GM12878 (cell line): Measurements from ENCODE around the gene COQ8B. TPM values are rescaled to one million over a fixed set of nuclear protein-coding genes. Genes with fewer than 3 reads are reported as not detected.

Source experiments
- ATAC-seq: fragments of 200-7000 bp; cut with Tn5 transposase; 3 replicates; pipeline ENCODE4 v1.9.1; 2020; ENCODE audit warnings: mild to moderate bottlenecking, moderate library complexity
- BruUV-seq: library from RNA; stranded (reverse); fragments of 400-500 nt; replicated peaks from 2 replicates; lab custom pipeline; 2021; lab: Mats Ljungman, UMichigan
- CTCF ChIA-PET: fragments of 300-600 bp; sonication (Branson Sonifier 250); formaldehyde crosslinking; extraction: SDS; loops from one replicate; lab custom pipeline; 2021; ENCODE audit warnings: inconsistent platforms; lab: Yijun Ruan, JAX
- POLR2A ChIA-PET: fragments of 350-600 bp; formaldehyde crosslinking; extraction: SDS; loops from one replicate; lab custom pipeline; 2021; ENCODE audit warnings: inconsistent platforms; lab: Charles Lee
- RAD21 ChIA-PET: fragments of 300-600 bp; sonication (Branson Sonifier 250); formaldehyde crosslinking; loops from one replicate; lab custom pipeline; 2023; ENCODE audit warnings: antibody characterized with exemption; ENCODE audit not compliant: unreplicated experiment; lab: Charles Lee
- SMC1A ChIA-PET: fragments of 300-600 bp; sonication (Branson Sonifier 250); formaldehyde crosslinking; loops from one replicate; lab custom pipeline; 2023; ENCODE audit not compliant: unreplicated experiment, uncharacterized antibody; lab: Charles Lee
- DNase-seq: peaks from one replicate; pipeline ENCODE4 v3.0.0-alpha.2; 2011; ENCODE audit warnings: low read depth, low spot score
- FAIRE-seq: peaks from 3 replicates; lab custom pipeline; 2011; peaks lifted over from hg19 to GRCh38; lab: Jason Lieb, UNC
- H2AFZ ChIP-seq: 2 replicates; pipeline ENCODE4 v1.6.0; 2011; ENCODE audit warnings: low read depth, low read length, control low read depth; ENCODE audit not compliant: control insufficient read depth
- H3K27ac ChIP-seq: 2 replicates; pipeline ENCODE4 v1.5.1; 2011; ENCODE audit warnings: control low read depth; ENCODE audit not compliant: control insufficient read depth, insufficient read depth
- H3K27me3 ChIP-seq, 2 experiments: replicated peaks in 1 of 2; 2 replicates each; pipeline versions ENCODE4 v1.6.0 to v1.6.1; 2011; ENCODE audit warnings: low read length in 1 of 2; ENCODE audit not compliant: control insufficient read depth in 2 of 2, insufficient read depth in 2 of 2
- H3K36me3 ChIP-seq, 2 experiments: 2 replicates each; pipeline ENCODE4 v1.5.1; 2011; ENCODE audit warnings: low read length in 1 of 2; ENCODE audit not compliant: control insufficient read depth in 2 of 2, insufficient read depth in 2 of 2
- H3K4me1 ChIP-seq: 2 replicates; pipeline ENCODE4 v1.6.1; 2011; ENCODE audit warnings: mild to moderate bottlenecking, low read length, moderate library complexity, mixed read lengths; ENCODE audit not compliant: control insufficient read depth, insufficient read depth
- H3K4me2 ChIP-seq: 2 replicates; pipeline ENCODE4 v1.6.0; 2011; ENCODE audit warnings: control low read depth; ENCODE audit not compliant: control insufficient read depth, insufficient read depth
- H3K4me3 ChIP-seq: fragments of 200-600 bp; sonication (generic); 2 replicates; pipeline ENCODE4 v1.5.1; 2016
- H3K79me2 ChIP-seq: 2 replicates; pipeline ENCODE4 v1.6.0; 2011; ENCODE audit warnings: low read length; ENCODE audit not compliant: control insufficient read depth, insufficient read depth
- H3K9ac ChIP-seq: 2 replicates; pipeline ENCODE4 v1.8.0; 2011; ENCODE audit warnings: low read length, control low read depth, mixed read lengths; ENCODE audit not compliant: control insufficient read depth, insufficient read depth
- H3K9me3 ChIP-seq: replicated peaks from 3 replicates; pipeline ENCODE4 v1.5.1; 2011; ENCODE audit warnings: mild to moderate bottlenecking, low read length; ENCODE audit not compliant: control insufficient read depth, insufficient read depth
- H4K20me1 ChIP-seq: 2 replicates; pipeline ENCODE4 v1.6.0; 2011; ENCODE audit not compliant: control insufficient read depth, insufficient read depth
- CHD1 ChIP-seq: IDR thresholded peaks from 2 replicates; pipeline ENCODE4 v1.6.1; 2012; ENCODE audit warnings: low read depth, low read length, improper control_type of control experiment
- ESRRA ChIP-seq: IDR thresholded peaks from 2 replicates; pipeline ENCODE4 v1.6.1; 2012; ENCODE audit warnings: mild to moderate bottlenecking, low read length, improper control_type of control experiment
- IRF4 ChIP-seq: IDR thresholded peaks from 2 replicates; pipeline ENCODE4 v1.6.1; 2011; ENCODE audit warnings: low read depth, low read length
- SMARCA5 ChIP-seq: fragments of 450-650 bp; IDR thresholded peaks from 2 replicates; pipeline ENCODE4 v1.6.1; 2017; ENCODE audit warnings: mild to moderate bottlenecking
- TCF7 ChIP-seq: IDR thresholded peaks from 2 replicates; pipeline ENCODE4 v1.6.1; 2014; ENCODE audit warnings: antibody characterized with exemption, borderline replicate concordance
- ZNF24 ChIP-seq: fragments of 450-650 bp; IDR thresholded peaks from 2 replicates; pipeline ENCODE4 v1.6.1; 2017; ENCODE audit warnings: antibody characterized with exemption, mild to moderate bottlenecking
- WGBS: methylation state at CpG from one replicate; pipeline ENCODE4 v1.1.6; 2016; ENCODE audit warnings: low lambda C conversion rate; ENCODE audit not compliant: insufficient replicate concordance, insufficient coverage; ENCODE audit errors: missing lambda C conversion rate; 5-methylcytosine and 5-hydroxymethylcytosine counted together
- in situ Hi-C: fragments of 300-500 bp; cut with MboI; formaldehyde crosslinking; loops from 9 replicates; pipeline ENCODE4 v1.14.3; 2018; ENCODE audit warnings: mixed read lengths
- intact Hi-C: fragments of 100-400 bp; cut with micrococcal nuclease; formaldehyde crosslinking; loops from one replicate; pipeline ENCODE4 v1.14.2; 2022; ENCODE audit not compliant: unreplicated experiment
- polyA plus RNA-seq, 11 experiments: library from polyadenylated mRNA; depleted of rRNA in 4 of 11; unstranded in 6 of 11; stranded (reverse) in 5 of 11; fragments of >200 nt; fragmentation: Nextera tagmentation in 4 of 11; fragmentation: Illumina TruSeq in 1 of 11; extraction: Ambion mirVana in 4 of 11; extraction: Trizol in 1 of 11; gene quantifications; 1 replicate in 1 of 11; 2 replicates in 10 of 11; pipeline versions ENCODE4 v1.2.1 to v1.2.3, GENCODE V29; 2011 to 2016; ENCODE audit warnings: inconsistent platforms in 2 of 11, missing spikeins in 2 of 11, low read depth in 1 of 11
- total RNA-seq, 4 experiments: library from RNA; depleted of rRNA in 3 of 4; stranded (reverse); fragments of >200 nt in 3 of 4; fragmentation: Illumina TruSeq in 1 of 4; extraction: Trizol in 1 of 4; gene quantifications; 2 replicates each; pipeline versions ENCODE4 v1.2.1 to v1.2.3, GENCODE V29; 2013 to 2021
- TF ChIP-seq, protein P1 (sequence below): fragments of 450-650 bp; IDR thresholded peaks from 2 replicates; pipeline ENCODE4 v1.6.1; 2018; ENCODE audit warnings: borderline replicate concordance, mild to moderate bottlenecking; ENCODE audit not compliant: partially characterized antibody
- TF ChIP-seq, protein P2 (sequence below): IDR thresholded peaks from 2 replicates; pipeline ENCODE4 v1.6.1; 2011; ENCODE audit warnings: borderline replicate concordance, low read depth, mild to moderate bottlenecking, moderate library complexity, low read length; ENCODE audit not compliant: insufficient read depth, poor library complexity, severe bottlenecking

Gene COQ8B
- total and polyA plus RNA-seq, 10 of the 15 experiments (the other 5 are each of a cell fraction or from before 2014, with no cell fraction given), result 0.39 to 37.1 (median 16.8) TPM

GRCh38 chr19:40721936-40722661, 5.4 kb upstream of the COQ8B start:
- Histone ChIP-seq H3K4me3 (no peak overlapping the region), H3K9ac (no peak overlapping the region), H3K27ac (no peak overlapping the region), H3K9me3 (no peaks in the 10 kb centered on the region), H4K20me1 (no peaks in the 10 kb centered on the region), H3K4me1 (peaks cover 13% of the 10 kb centered on the region), H3K4me2 (no peak overlapping the region), H3K36me3 (no peaks in the 10 kb centered on the region; a peak in 2 of 4 replicates), H3K27me3 (no peaks in the 10 kb centered on the region)
- ATAC-seq (no peak), DNase-seq (no peak), FAIRE-seq (no peak)
- in situ Hi-C loops, result no loop called here
- CTCF ChIA-PET, result interaction anchor here (0.7 to 1.3 kb wide), 3 partner anchors 11 to 97 kb away, joined by 3 to 5 read pairs (median 4); no protein-coding TSS in a partner anchor
- RAD21 ChIA-PET, result interaction anchor here (1.2 to 2.9 kb wide), 2 partner anchors 33 to 56 kb away, joined by 4 to 13 read pairs; partner anchors contain the start of gene RAB4B
- POLR2A ChIA-PET, result interaction anchor here (0.6 to 5.1 kb wide), 4 partner anchors 27 to 59 kb away, joined by 4 to 37 read pairs (median 18); partner anchors contain the start of genes ACTMAP, RAB4B and SNRPA
- intact Hi-C loops, result no loop called here
- WGBS, result 92% methylated on average over 9 of the region's 9 CpGs
- SMC1A ChIA-PET, result interaction anchor here (1.0 to 2.9 kb wide), 4 partner anchors 23 to 76 kb away, joined by 3 to 16 read pairs (median 6); partner anchors contain the start of genes EGLN2 and RAB4B
- BruUV-seq, result no TSS peak
- TF ChIP-seq IRF4, result no peak
- TF ChIP-seq, all 136 proteins: peak for 0
- Histone ChIP-seq H3K79me2 (peaks cover 26% of the 10 kb centered on the region), H2AFZ (no peak overlapping the region)

GRCh38 chr19:40721140-40721486, 4.4 kb upstream of the COQ8B start:
- Histone ChIP-seq H3K27me3 (no peaks in the 10 kb centered on the region), H3K9ac (no peak overlapping the region), H3K36me3 (no peaks in the 10 kb centered on the region; a peak in 1 of 4 replicates), H3K4me2 (no peak overlapping the region), H4K20me1 (no peaks in the 10 kb centered on the region), H3K4me3 (peak overlapping the region; percentile 15; the same call in 1 of the 2 replicates), H3K9me3 (no peaks in the 10 kb centered on the region), H3K79me2 (peaks cover 31% of the 10 kb centered on the region), H2AFZ (no peak overlapping the region), H3K4me1 (peaks cover 13% of the 10 kb centered on the region), H3K27ac (no peak overlapping the region)
- SMC1A ChIA-PET, result interaction anchor here (0.7 to 2.9 kb wide), 4 partner anchors 27 to 58 kb away, joined by 3 to 16 read pairs (median 8); partner anchors contain the start of gene RAB4B
- in situ Hi-C loops, result no loop called here
- no TSS peak for BruUV-seq
- ATAC-seq (no peak), FAIRE-seq (no peak), DNase-seq (no peak)
- CTCF ChIA-PET, result interaction anchor here (0.8 to 1.3 kb wide), 2 partner anchors 13 to 98 kb away, joined by 3 to 4 read pairs; no protein-coding TSS in a partner anchor
- POLR2A ChIA-PET, result interaction anchor here (1.0 to 5.1 kb wide), 3 partner anchors 28 to 57 kb away, joined by 4 to 37 read pairs (median 32); partner anchors contain the start of genes ACTMAP, RAB4B and SNRPA
- WGBS, result 75% methylated on average over 6 of the region's 6 CpGs
- TF ChIP-seq SMARCA5 (no peak), TCF7 (no peak), ZNF24 (no peak), CHD1 (no peak), ESRRA (no peak)
- TF ChIP-seq, protein P1, sequence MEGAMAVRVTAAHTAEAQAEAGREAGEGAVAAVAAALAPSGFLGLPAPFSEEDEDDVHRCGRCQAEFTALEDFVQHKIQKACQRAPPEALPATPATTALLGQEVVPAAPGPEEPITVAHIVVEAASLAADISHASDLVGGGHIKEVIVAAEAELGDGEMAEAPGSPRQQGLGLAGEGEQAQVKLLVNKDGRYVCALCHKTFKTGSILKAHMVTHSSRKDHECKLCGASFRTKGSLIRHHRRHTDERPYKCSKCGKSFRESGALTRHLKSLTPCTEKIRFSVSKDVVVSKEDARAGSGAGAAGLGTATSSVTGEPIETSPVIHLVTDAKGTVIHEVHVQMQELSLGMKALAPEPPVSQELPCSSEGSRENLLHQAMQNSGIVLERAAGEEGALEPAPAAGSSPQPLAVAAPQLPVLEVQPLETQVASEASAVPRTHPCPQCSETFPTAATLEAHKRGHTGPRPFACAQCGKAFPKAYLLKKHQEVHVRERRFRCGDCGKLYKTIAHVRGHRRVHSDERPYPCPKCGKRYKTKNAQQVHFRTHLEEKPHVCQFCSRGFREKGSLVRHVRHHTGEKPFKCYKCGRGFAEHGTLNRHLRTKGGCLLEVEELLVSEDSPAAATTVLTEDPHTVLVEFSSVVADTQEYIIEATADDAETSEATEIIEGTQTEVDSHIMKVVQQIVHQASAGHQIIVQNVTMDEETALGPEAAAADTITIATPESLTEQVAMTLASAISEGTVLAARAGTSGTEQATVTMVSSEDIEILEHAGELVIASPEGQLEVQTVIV, result no peak
- TF ChIP-seq, protein P2, sequence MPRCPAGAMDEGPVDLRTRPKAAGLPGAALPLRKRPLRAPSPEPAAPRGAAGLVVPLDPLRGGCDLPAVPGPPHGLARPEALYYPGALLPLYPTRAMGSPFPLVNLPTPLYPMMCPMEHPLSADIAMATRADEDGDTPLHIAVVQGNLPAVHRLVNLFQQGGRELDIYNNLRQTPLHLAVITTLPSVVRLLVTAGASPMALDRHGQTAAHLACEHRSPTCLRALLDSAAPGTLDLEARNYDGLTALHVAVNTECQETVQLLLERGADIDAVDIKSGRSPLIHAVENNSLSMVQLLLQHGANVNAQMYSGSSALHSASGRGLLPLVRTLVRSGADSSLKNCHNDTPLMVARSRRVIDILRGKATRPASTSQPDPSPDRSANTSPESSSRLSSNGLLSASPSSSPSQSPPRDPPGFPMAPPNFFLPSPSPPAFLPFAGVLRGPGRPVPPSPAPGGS, result no peak
- RAD21 ChIA-PET, result interaction anchor here (0.8 to 2.9 kb wide), 2 partner anchors 57 to 58 kb away, joined by 3 to 13 read pairs; partner anchors contain the start of gene RAB4B
- intact Hi-C loops, result no loop called here
